ENCODE results near the gene IKZF1.

DNA sequence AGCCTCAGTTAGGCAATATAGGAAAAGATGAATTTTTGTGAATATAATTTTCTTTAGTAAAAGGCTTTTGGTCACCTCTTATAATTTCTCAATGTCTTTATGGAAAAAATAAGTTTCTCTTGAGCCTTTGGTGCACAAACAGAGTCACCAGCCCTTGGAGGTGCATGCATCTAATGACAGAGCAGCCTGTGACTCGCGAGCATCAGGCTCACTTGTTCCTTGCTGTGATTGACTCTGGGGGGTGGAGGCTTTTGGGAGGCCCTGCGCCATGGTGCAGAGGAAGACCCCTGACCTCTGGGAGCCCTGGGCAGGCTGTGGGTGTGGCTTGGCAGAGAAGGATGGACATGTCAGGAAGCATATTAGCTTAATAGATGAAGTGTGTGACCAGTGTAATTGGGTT lies 85.4 kb downstream of the IKZF1 start:
- TF ChIP-seq NFE2L2 (IDR thresholded peaks at IDR 0.05; ENCODE audit: low read depth, low read length) = no peak
- TF ChIP-seq POLR2A (IDR thresholded peaks at IDR 0.05; ENCODE audit: low read depth, low read length) = no peak
- TF ChIP-seq CTCF (conservative IDR thresholded peaks at IDR 0.05; ENCODE audit: low read depth, low read length) = no peak
- TF ChIP-seq SMC3 (IDR thresholded peaks at IDR 0.05; ENCODE audit: low read depth, low read length) = no peak
- TF ChIP-seq RAD21 (IDR thresholded peaks at IDR 0.05; ENCODE audit: low read length) = no peak
- TF ChIP-seq MXI1 (IDR thresholded peaks at IDR 0.05; ENCODE audit: borderline replicate concordance, low read depth, low read length) = no peak
